Right lobe of liver (tissue), 6 donors: ENCODE results near the gene TMEM74B. TPM values are rescaled to one million over a fixed set of nuclear protein-coding genes. Genes with fewer than 3 reads are reported as not detected.
A peak's percentile ranks its signal among the peaks of the same experiment; 100 is the strongest.

ENCODE experiments used
- ATAC-seq, 4 donors: fragments of 200-7000 bp; cut with Tn5 transposase; one replicate each; pipeline ENCODE4 v1.9.1; 2020; ENCODE audit warnings: mild to moderate bottlenecking in 4 of 4, moderate library complexity in 4 of 4
- DNase-seq, 3 donors: peaks; one replicate each; pipeline ENCODE4 v3.0.0-alpha.2; 2020
- H3K27ac ChIP-seq, 3 donors: fragments of 200-600 bp; one replicate each; pipeline ENCODE4 v1.8.0; 2022
- H3K27me3 ChIP-seq, 2 donors: fragments of 200-600 bp; one replicate each; pipeline ENCODE4 v1.8.0; 2022
- H3K36me3 ChIP-seq, 4 donors: fragments of 200-600 bp; sonication (generic) in 1 of 4; one replicate each; pipeline versions ENCODE4 v1.5.1 to v1.8.0; 2017 to 2022; ENCODE audit warnings: control low read depth in 1 of 4
- H3K4me1 ChIP-seq, 4 donors: fragments of 200-600 bp; sonication (generic) in 1 of 4; one replicate each; pipeline versions ENCODE4 v1.5.1 to v1.8.0; 2017 to 2022; ENCODE audit warnings: control low read depth in 1 of 4
- H3K4me3 ChIP-seq, 3 donors: fragments of 200-600 bp; one replicate each; pipeline ENCODE4 v1.8.0; 2022
- H3K9me3 ChIP-seq, 4 donors: fragments of 200-600 bp; sonication (generic) in 1 of 4; one replicate each; pipeline versions ENCODE4 v1.5.1 to v1.8.0; 2017 to 2022; ENCODE audit warnings: control low read depth in 1 of 4
- POLR2A ChIP-seq: fragments of 450-650 bp; IDR thresholded peaks from one replicate; pipeline ENCODE4 v1.6.1; 2017; ENCODE audit warnings: antibody characterized with exemption, mild to moderate bottlenecking
- WGBS: methylation state at CpG from one replicate; pipeline ENCODE4 v1.1.6; 2018; ENCODE audit warnings: low coverage, low lambda C conversion rate; ENCODE audit not compliant: insufficient coverage; ENCODE audit errors: missing lambda C conversion rate; 5-methylcytosine and 5-hydroxymethylcytosine counted together
- intact Hi-C, 2 donors: fragments of 100-400 bp; cut with DNase I; formaldehyde crosslinking; loops; one replicate each; pipeline versions ENCODE4 v1.11.2 to v1.14.1; 2022
- total RNA-seq, 6 experiments: library from RNA; depleted of rRNA in 2 of 6; stranded (reverse); fragments of >200 nt in 2 of 6; fragmentation: NEBNext Ultra II Directional in 3 of 6; extraction: Animal tissue kit (Norgen Biotek cat#: 25700) in 3 of 6; gene quantifications; one replicate each; pipeline versions ENCODE4 v1.1.0 to v1.2.4, GENCODE V29; 2016 to 2023
- TF ChIP-seq, protein P1 (sequence below), 4 donors: fragments of 200-600 bp in 3 of 4; fragments of 450-650 bp in 1 of 4; IDR thresholded peaks; one replicate each; pipeline versions ENCODE4 v1.5.1 to v1.8.0; 2016 to 2022; ENCODE audit warnings: antibody characterized with exemption in 4 of 4, mild to moderate bottlenecking in 2 of 4
- donor health status: DM: no; HTN: yes; CAD: no.
- donor health status: DM: no; HTN: no; CAD: no.
- donor health status: DM: no; HTN: no; CAD: no.
- donor health status: DM: no; HTN: yes; CAD: no.
- donor health status: DM: no; HTN: yes; CAD: no.

The TMEM74B gene
- total RNA-seq, 6 experiments from 2014 or later = 0.37 to 2.8 (median 1.8) TPM

DNA sequence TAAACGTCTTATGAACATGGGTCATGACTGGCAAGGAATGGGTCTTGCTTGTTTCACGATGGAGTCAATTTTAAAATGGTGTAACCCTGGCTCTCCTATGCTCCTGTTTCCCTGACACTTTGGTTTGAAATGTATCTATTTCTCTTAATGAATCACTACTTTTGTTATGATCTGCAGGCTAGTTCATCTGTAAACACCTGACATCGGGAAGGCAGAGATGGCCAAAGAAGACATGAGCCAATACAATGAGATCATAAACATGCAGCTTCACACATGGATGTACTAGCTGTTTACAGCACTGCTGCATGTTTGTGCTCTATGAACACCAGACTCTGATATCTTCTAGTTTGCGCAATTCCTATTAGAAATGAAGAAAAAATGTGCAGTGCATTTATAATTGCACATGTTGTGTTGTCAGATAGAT, 30.1 kb upstream of the TMEM74B start:
- DNase-seq (no peak), ATAC-seq (no peak)
- H3K27ac ChIP-seq = no peak overlapping the region
- H3K9me3 ChIP-seq = no peaks in the 10 kb centered on the region
- WGBS = 49% methylated on average over 4 of the region's 4 CpGs
- no peak for TF ChIP-seq POLR2A
- no peaks in the 10 kb centered on the region for H3K36me3 ChIP-seq
- intact Hi-C loops = no loop called here
- H3K4me1 ChIP-seq = no peaks in the 10 kb centered on the region
- no peak overlapping the region for H3K4me3 ChIP-seq
- H3K27me3 ChIP-seq = no peaks in the 10 kb centered on the region

DNA sequence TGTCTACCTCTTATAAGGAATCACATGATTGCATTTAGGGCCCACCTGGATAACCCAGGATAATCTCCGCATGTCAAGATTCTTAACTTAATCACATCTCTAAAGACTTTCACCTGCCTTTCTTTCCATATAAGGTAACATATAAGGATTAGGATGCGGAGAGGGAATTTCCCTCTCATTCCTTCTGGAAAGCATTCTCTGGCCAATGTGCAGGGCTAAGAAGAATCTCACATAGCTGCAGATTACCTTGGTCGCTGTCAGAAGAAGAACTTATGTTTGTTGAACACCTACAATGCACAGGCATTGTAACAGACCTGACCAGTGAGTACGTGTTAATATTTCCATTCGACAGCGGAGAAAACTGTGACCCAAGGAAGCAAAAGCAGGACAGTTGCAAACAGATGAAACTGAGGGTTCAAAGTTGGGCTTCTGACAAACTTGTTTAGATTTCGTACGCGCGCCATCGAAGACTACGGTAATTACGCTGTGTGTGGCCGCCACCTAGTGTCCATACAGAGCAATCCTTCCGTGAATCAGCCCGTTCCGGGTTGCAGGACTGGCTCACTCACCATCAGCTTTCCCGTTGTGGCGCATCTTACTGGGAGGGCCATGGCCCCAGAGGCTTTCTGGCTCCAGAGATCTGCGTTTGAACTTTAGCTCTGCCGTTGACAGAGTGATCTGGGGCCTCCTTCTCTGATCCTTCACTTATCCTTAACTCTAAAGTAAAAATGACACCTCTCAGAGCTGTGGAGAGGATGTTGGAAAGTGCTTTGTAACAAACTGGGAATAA, 28.0 kb upstream of the TMEM74B start:
- H3K27ac ChIP-seq = no peak overlapping the region
- intact Hi-C loops = no loop called here
- H3K27me3 ChIP-seq = no peaks in the 10 kb centered on the region
- no peaks in the 10 kb centered on the region for H3K36me3 ChIP-seq
- no peaks in the 10 kb centered on the region for H3K4me1 ChIP-seq
- ATAC-seq = peak; percentile 98 to 99 (median 98)
- no peak for TF ChIP-seq POLR2A
- TF ChIP-seq, protein P1, sequence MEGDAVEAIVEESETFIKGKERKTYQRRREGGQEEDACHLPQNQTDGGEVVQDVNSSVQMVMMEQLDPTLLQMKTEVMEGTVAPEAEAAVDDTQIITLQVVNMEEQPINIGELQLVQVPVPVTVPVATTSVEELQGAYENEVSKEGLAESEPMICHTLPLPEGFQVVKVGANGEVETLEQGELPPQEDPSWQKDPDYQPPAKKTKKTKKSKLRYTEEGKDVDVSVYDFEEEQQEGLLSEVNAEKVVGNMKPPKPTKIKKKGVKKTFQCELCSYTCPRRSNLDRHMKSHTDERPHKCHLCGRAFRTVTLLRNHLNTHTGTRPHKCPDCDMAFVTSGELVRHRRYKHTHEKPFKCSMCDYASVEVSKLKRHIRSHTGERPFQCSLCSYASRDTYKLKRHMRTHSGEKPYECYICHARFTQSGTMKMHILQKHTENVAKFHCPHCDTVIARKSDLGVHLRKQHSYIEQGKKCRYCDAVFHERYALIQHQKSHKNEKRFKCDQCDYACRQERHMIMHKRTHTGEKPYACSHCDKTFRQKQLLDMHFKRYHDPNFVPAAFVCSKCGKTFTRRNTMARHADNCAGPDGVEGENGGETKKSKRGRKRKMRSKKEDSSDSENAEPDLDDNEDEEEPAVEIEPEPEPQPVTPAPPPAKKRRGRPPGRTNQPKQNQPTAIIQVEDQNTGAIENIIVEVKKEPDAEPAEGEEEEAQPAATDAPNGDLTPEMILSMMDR (IDR thresholded peaks at IDR 0.05) = peak; percentile 77 to 86 (median 84)
- no peak overlapping the region for H3K4me3 ChIP-seq
- H3K9me3 ChIP-seq = no peaks in the 10 kb centered on the region
- DNase-seq = peak; percentile 70 to 72 (median 72)
- WGBS = 20% methylated on average over 13 of the region's 21 CpGs

DNA sequence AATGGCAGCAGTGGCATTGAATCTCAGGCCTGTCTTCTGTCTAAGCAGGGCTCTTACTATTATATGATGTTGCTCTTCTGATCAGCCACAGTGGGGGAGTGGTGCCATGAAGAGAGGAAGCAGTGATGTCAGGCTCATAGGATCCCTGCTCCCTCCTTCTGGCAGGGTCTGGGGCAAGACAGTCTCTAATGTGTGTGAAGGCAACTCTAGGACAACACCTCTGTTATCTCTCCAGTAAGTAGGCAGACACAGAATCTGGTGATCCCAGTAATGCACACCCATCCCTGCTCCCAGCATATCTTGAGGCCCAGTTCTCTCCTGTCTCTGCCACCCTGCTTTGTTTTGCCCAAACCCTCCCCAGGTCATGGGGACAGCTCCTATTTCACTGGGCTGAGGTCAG, 27.2 kb upstream of the TMEM74B start:
- DNase-seq (no peak), ATAC-seq (no peak)
- no peaks in the 10 kb centered on the region for H3K9me3 ChIP-seq
- intact Hi-C loops = no loop called here
- TF ChIP-seq POLR2A = no peak
- TF ChIP-seq, protein P1 (IDR thresholded peaks at IDR 0.05) = no peak
- no peak overlapping the region for H3K27ac ChIP-seq
- H3K4me1 ChIP-seq = no peaks in the 10 kb centered on the region
- H3K36me3 ChIP-seq = no peaks in the 10 kb centered on the region
- no peak overlapping the region for H3K4me3 ChIP-seq
- no peaks in the 10 kb centered on the region for H3K27me3 ChIP-seq

DNA sequence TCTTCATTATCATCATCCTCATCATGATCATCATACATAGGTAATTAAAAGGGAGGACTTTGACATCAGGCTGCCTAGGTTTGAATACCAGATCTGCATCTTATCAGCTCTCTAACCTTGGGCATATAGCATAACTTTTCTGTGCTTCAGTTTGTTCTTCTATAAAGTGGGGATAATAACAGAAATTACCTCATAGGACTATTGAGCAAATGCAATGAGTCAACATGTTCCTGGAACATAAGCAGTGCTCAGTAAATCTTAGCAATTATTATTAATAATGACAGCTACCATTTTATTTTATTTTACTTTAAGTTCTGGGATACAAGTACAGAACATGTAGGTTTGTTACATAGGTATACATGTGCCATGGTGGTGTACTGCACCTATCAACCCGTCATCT, 25.7 kb upstream of the TMEM74B start:
- Histone ChIP-seq H3K36me3 (no peaks in the 10 kb centered on the region), H3K9me3 (no peaks in the 10 kb centered on the region), H3K27me3 (no peaks in the 10 kb centered on the region), H3K27ac (no peak overlapping the region), H3K4me1 (no peaks in the 10 kb centered on the region), H3K4me3 (no peak overlapping the region)
- DNase-seq = no peak
- 67% methylated on average over 1 of the region's 1 CpG for WGBS
- intact Hi-C loops = no loop called here
- no peak for ATAC-seq
- TF ChIP-seq, protein P1 (IDR thresholded peaks at IDR 0.05) = no peak
- TF ChIP-seq POLR2A = no peak

DNA sequence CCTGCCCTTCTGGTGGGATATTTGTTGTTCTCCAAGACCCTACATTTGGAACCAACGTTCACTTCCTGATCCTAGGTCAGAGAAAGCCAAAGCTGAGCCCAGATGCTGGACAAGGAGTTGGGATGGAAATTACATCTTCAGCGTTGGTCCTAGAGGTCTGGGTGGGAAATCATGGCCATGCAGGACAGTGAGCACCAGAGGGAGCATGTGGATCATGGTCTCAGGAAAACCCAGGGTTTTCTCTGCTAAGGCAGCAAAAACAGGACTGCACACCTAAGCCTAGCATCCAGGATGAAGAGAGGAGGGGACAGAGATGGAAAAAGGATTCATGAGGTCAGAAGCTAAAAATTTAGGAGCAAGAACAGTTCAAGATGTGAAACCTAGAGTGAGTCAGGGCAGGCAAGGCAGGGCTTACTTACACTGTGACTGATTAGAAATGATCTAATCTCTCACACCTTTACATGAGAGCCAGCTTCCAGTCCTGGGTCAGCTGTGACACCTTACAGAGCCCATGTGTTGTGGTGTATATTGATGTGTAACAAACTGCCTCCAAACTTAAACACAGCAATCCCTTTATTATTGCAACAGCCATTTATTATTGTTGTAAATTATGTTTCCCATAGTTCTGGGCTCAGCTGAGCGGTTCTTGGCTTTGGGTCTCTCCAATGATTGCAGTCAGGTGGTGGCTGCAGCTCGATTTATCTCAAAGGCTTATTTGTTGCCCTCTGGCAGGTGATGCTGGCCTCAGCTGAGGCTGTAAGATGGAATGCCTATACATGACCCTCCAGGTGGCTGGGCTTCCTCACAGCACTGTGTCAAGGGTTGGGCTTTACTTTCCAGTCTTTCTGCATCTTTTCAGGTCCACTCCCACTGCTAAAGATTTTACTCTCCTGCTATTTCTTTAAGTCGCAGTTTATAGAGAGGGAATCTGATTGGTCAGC, 24.9 kb upstream of the TMEM74B start:
- no peak overlapping the region for H3K4me3 ChIP-seq
- 46% methylated on average over 5 of the region's 5 CpGs for WGBS

More for the DNA sequence above, 24.9 kb upstream of the TMEM74B start:
- no peak for DNase-seq
- intact Hi-C loops = loop anchor here (10.0 kb wide), 2 partner anchors 245 to 395 kb away; no protein-coding TSS in a partner anchor
- H3K4me1 ChIP-seq = no peaks in the 10 kb centered on the region
- ATAC-seq = no peak
- no peaks in the 10 kb centered on the region for H3K36me3 ChIP-seq
- H3K9me3 ChIP-seq = no peaks in the 10 kb centered on the region
- TF ChIP-seq, protein P1 (IDR thresholded peaks at IDR 0.05) = no peak
- TF ChIP-seq POLR2A = no peak
- no peak overlapping the region for H3K27ac ChIP-seq
- no peaks in the 10 kb centered on the region for H3K27me3 ChIP-seq
